ENCODE data around the gene GPR155. TPM values are rescaled to one million over a fixed set of nuclear protein-coding genes. Genes with fewer than 3 reads are reported as not detected.

Gene GPR155
- total RNA-seq, 1 experiment from 2014 or later, result 0.79 TPM

- TF ChIP-seq EZH2 (IDR thresholded peaks at IDR 0.05; ENCODE audit: low read depth) (no peak), CTCF (conservative IDR thresholded peaks at IDR 0.05) (no peak)
- ChIA-PET CTCF (no interaction called here), POLR2A (ENCODE audit: unreplicated experiment) (no interaction called here)
- Histone ChIP-seq H3K9me3 (ENCODE audit: insufficient read depth, low read depth) (no peaks in the 10 kb centered on the region), H3K4me1 (replicated peaks; ENCODE audit: insufficient read depth) (peaks cover 13% of the 10 kb centered on the region), H3K79me2 (ENCODE audit: low read depth) (no peaks in the 10 kb centered on the region), H3K9me2 (ENCODE audit: insufficient read depth) (no peaks in the 10 kb centered on the region), H3F3A (ENCODE audit: insufficient read depth, low read depth) (peaks cover 4% of the 10 kb centered on the region), H3K27me3 (ENCODE audit: insufficient read depth, low read depth) (no peaks in the 10 kb centered on the region), H3K27ac (no peak overlapping the region), H3K36me3 (ENCODE audit: low read depth) (no peaks in the 10 kb centered on the region), H3K4me3 (no peak overlapping the region), H4K20me1 (ENCODE audit: insufficient read depth) (no peaks in the 10 kb centered on the region), H3K4me2 (no peak overlapping the region), H2AFZ (no peak overlapping the region)
- DNase-seq, result no peak
- no TSS peak for BruUV-seq (replicated peaks)
- intact Hi-C loops (cut with micrococcal nuclease; ENCODE audit: unreplicated experiment), result no loop called here
These were observed 48.5 kb downstream of the GPR155 start for GRCh38 chr2:174438146-174438886.

GRCh38 chr2:174436351-174436750 is 50.5 kb downstream of the GPR155 start:
- Histone ChIP-seq H3K9me3 (ENCODE audit: insufficient read depth, low read depth) (no peaks in the 10 kb centered on the region), H3K79me2 (ENCODE audit: low read depth) (no peaks in the 10 kb centered on the region), H3K4me1 (replicated peaks; ENCODE audit: insufficient read depth) (no peaks in the 10 kb centered on the region), H3K4me3 (no peak overlapping the region), H3F3A (ENCODE audit: insufficient read depth, low read depth) (no peaks in the 10 kb centered on the region; the same call in 1 of the 2 replicates), H3K4me2 (no peak overlapping the region), H3K27ac (no peak overlapping the region), H3K9me2 (ENCODE audit: insufficient read depth) (no peaks in the 10 kb centered on the region), H2AFZ (no peak overlapping the region), H4K20me1 (ENCODE audit: insufficient read depth) (no peaks in the 10 kb centered on the region), H3K27me3 (ENCODE audit: insufficient read depth, low read depth) (no peaks in the 10 kb centered on the region), H3K36me3 (ENCODE audit: low read depth) (no peaks in the 10 kb centered on the region)
- BruUV-seq (replicated peaks), result no TSS peak
- DNase-seq, result no peak
- TF ChIP-seq EZH2 (IDR thresholded peaks at IDR 0.05; ENCODE audit: low read depth), result no peak
- TF ChIP-seq CTCF (conservative IDR thresholded peaks at IDR 0.05), result no peak
- intact Hi-C loops (cut with micrococcal nuclease; ENCODE audit: unreplicated experiment), result no loop called here
- POLR2A ChIA-PET (ENCODE audit: unreplicated experiment), result interaction anchor here (0.5 kb wide), 2 partner anchors 38 to 86 kb away, joined by 3 read pairs; no protein-coding TSS in a partner anchor
- CTCF ChIA-PET, result no interaction called here

- Histone ChIP-seq H3K9me3 (ENCODE audit: insufficient read depth, low read depth) (no peaks in the 10 kb centered on the region), H3K4me3 (no peak overlapping the region), H3K36me3 (ENCODE audit: low read depth) (no peaks in the 10 kb centered on the region), H3K4me2 (no peak overlapping the region), H3K79me2 (ENCODE audit: low read depth) (no peaks in the 10 kb centered on the region), H3K4me1 (replicated peaks; ENCODE audit: insufficient read depth) (no peaks in the 10 kb centered on the region), H3K27me3 (ENCODE audit: insufficient read depth, low read depth) (no peaks in the 10 kb centered on the region), H2AFZ (no peak overlapping the region), H3K27ac (no peak overlapping the region), H4K20me1 (ENCODE audit: insufficient read depth) (no peaks in the 10 kb centered on the region), H3F3A (ENCODE audit: insufficient read depth, low read depth) (no peaks in the 10 kb centered on the region; the same call in 1 of the 2 replicates), H3K9me2 (ENCODE audit: insufficient read depth) (no peaks in the 10 kb centered on the region)
- no TSS peak for BruUV-seq (replicated peaks)
- intact Hi-C loops (cut with micrococcal nuclease; ENCODE audit: unreplicated experiment), result no loop called here
- ChIA-PET POLR2A (ENCODE audit: unreplicated experiment) (no interaction called here), CTCF (no interaction called here)
- no peak for DNase-seq
- TF ChIP-seq CTCF (conservative IDR thresholded peaks at IDR 0.05), result no peak
- TF ChIP-seq EZH2 (IDR thresholded peaks at IDR 0.05; ENCODE audit: low read depth), result no peak
These were observed 54.9 kb downstream of the GPR155 start for GRCh38 chr2:174431902-174432301.

Measured in PC-9 (cell line).